Pulmonary artery endothelial cell (primary cell): ENCODE measurements around the gene GPR119. TPM values are rescaled to one million over a fixed set of nuclear protein-coding genes. Genes with fewer than 3 reads are reported as not detected.
"Not testable (repeated sequence)": the region's sequence is repeated elsewhere in the genome, so short reads cannot be mapped to it uniquely, and the experiment has no call there.

Experiments used
- DNase-seq: peaks from one replicate; pipeline ENCODE4 v3.0.0-alpha.2; 2011; ENCODE audit warnings: low read depth, low spot score
- total RNA-seq: library from RNA; depleted of rRNA; stranded (reverse); fragments of >200 nt; gene quantifications from 2 replicates; pipeline ENCODE4 v1.2.3, GENCODE V29; 2014

GPR119 gene
- total RNA-seq = not detected in 2 replicates

DNA sequence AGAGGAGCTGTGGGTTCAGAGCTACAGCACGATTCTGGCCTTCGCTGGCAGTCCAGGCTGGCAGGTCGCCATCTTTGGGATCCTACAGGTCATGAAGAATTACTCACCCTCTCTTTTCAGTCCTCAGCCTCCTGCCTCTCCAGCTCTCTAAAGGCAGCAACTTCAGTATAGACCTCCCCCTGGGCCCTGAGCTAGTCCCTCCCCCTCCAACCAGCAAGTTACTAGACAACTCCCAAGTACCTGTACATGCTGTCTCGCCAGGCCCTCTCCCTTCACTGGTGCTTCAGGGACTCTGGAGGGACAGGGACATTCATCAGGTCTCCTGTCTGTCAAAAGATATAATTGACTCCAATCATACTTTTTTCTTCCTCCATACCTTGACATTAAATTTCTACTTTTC is at the start of gene GPR119:
GPR119 (minus strand) TSS at position 155 of the 400 bp plus-strand sequence. CDS start 227 bp downstream, outside the sequence.
- no peak for DNase-seq

DNA sequence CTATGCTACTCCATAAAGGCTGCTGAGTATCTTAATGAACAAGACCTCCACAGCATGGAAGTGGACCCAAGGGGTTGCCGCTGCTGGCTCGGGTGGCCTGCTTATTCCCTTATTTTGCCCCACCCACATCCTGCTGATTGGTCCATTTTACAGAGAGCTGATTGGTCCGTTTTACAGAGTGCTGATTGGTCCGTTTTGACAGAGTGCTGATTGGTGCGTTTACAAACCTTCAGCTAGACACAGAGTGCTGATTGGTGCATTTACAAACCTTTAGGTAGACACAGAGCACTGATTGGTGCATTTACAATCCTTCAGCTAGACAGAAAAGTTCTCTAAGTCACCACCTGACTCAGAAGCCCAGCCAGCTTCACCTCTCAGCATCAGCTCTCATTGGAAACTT is 43.8 kb upstream of the GPR119 start:
- not testable (repeated sequence) for DNase-seq

DNA sequence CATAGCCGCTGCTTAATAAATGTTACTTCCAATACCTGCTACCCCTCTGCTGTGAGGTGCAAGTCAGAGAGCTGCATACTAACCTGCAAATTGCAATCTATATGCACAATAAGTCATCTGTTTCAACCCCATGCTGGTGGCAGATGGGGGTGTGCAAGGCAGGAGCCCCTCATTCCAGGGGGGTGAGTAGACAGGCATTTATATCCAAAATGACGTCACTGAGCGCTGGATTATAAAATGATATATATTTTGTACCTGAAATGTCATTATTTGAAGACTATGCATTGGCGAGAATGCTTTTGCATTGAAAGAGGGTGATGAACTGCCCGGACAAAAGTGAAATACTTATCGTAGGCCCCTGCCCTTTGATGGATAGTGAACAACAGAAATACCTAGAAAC is 41.1 kb upstream of the GPR119 start:
- DNase-seq = no peak

DNA sequence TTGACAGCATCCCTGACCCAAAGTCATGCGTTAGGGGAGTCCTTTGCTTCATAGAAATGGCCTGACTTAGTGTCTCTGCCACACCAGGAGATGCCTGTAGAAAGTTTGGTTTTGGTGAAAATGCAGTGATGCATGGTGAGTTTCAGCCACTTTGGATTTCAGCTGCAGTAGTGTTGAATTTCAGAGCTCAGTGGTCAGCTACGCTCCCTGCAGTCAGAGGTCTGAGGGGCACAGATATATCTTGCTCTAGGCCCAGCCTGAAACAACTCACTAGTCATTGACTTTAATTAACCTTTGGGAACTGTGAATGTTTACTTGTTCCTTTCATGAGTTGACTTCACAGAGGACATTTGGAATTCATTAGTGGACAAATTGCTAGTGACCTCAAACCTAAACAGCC is 33.8 kb upstream of the GPR119 start:
- DNase-seq = no peak

DNA sequence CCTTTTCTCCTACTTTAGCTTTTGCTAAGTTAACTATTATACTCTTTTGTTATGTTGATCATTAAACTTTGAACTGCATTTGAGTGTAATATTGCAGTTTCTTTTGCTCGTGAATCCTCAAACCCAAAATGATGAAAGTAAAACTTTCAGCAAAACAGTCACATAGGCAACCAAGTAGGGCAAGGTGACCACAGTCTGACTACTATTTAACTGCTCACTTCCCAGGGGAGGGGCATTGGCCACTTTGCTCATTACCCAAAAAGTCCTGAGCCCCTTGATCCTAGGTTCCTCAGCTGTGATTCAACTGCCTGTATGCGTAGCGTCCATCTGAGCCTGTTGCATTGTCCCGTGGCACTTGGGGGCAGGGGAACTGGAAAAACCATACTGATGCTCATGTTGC is 33.3 kb upstream of the GPR119 start:
- no peak for DNase-seq

DNA sequence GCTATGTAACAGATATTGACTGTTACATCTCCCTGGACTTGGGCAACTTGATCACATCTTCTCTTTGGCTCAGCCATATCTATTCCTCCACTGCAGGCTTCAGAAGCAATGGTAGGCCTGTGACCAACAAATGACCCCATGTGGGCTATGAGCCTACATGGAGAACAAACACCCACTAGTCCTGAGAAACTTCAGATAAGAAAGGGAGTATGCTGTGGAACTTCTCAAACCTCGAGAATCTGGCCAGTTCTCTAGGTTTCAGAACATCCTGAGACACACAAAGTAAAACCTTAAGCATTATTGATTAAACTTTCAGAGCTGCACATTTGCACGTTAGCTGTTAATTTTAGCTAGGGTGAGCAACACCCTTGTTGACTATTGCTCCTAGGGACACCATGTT is 32.6 kb upstream of the GPR119 start:
- DNase-seq = no peak

DNA sequence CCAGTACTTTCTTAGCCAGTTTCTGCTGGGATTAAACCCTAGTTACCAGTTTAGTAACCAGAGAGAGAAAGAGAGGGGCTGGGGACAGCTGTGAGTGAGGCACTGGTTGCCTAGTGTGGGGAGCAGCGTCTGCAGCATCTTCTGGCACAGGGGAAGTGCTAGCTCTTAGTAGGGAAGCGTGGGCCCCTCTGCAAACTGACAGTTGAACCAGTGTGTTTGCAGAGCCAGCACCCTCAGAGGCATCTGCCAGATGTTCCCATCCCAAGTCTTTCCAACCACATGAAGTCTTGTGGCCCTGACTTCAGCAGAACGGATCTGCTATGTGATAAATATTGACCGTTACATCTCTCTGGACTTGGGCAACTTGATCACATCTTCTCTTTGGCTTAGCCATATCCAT is 31.3 kb upstream of the GPR119 start:
- no peak for DNase-seq

DNA sequence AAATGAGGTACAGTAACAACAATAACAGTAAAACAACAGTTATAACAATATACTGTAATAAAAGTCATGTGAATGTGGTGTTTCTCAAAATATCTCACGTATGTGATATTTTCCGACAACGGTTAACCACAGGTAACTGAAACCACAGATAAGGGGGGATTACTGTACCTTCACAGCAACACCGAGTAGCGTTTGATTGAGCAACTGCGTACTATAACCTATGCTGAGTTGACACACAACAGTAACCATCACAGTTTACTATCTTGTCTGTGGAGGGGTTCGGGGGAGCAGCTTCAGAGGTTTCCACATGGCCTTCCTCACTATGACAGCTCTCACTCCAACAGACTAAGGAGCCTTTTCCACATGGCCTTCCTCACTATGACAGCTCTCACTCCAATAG is 29.7 kb upstream of the GPR119 start:
- no peak for DNase-seq

DNA sequence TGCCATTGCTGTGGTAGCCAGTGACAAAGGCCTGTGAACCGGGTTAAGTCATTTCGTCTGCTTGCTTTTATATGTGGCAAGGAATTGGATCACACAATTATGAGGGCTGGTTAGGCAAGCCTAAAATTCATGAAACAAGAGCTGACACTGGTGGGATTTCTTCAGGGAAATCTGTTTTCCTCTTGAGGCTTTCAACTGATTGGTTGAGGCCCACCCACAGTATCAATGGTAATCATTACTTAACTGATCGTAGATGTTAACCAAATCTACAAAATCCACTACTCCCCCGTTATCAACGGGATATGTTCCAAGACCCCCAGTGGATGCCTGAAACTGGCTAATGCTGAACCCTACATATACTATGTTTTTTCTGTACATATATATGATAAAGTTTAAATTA is 29.3 kb upstream of the GPR119 start:
- DNase-seq = no peak

DNA sequence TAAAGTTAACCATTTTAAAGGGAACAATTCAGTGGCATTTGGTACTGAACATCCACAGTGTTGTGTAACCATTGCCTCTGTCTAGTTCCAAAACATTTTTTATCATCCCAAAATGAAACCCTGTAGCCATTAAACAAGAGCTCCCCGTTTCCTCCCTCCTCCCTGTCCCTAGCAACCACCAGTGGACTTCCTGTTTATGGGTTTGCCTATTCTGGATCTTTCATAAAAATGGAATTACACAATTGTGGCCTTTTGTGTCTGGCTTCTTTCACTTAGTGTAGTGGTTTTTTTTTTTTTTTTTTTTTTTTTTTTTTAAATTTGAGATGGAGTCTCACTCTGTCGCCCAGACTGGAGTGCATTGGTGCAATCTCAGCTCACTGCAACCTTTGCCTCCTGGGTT is 27.9 kb upstream of the GPR119 start:
- DNase-seq = no peak

DNA sequence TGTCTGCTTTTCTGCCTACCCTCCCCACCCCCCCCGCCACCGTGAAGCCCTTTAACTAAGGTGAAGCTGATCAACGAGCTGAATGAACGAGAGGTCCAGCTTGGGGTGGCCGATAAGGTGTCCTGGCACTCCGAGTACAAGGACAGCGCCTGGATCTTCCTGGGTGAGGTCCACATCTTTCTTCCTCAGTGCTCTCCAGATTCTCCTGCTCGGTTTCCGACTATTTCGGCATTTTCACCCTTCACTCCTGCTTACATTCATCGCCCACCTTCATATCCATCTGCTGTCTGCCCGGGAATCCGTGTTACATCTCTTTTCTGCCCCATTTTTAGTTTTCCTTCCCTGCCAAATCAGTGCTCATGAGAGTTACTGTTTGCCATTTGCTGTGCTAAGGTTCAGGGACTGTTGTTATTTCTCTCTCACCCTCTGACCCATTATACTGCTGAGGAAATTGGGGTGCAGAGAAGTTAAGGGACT is 16.8 kb upstream of the GPR119 start:
- DNase-seq = no peak

DNA sequence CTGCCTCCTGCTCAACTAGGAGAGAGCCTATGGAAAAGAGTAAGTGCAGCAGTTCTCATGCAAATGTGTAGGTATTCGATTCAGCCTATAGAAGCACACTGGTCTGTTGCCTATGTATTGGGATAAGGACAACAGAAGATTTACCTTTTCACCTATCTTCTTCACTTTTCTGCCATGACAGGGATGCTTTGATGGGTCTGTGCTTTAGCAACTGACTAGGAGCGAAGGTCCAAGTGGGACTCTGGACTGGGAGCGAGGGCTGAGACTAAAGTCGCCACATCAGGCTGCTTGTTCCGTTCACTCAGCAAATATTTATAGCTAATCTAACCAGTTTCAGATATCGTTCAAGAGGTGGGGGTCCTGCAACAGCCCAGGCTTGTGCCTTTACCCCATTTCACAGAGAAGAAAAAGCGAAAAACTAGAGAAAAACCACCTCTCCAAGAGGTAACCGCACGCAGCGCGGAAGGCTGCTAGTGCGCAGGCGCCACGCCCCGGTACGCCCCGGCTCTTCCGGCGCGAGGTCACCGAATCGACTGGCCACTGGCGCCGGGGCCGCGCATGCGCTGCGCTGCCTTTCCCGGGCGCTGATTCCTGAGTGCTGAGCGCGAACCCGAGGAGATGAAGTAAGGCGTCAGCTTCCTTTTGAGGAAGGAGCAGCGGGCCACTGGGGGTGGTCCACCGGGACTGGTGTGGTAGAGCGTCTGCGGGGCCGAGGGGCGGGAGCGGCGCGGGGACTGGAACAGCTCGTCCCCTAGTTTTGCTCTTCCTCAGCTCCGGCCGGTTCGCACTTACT is 16.1 kb upstream of the GPR119 start, which contains the start of gene RBMX2:
RBMX2 (plus strand) TSS at position 573 of the 793 bp plus-strand sequence; CDS start at position 619, 46 bp downstream.
- no peak for DNase-seq

DNA sequence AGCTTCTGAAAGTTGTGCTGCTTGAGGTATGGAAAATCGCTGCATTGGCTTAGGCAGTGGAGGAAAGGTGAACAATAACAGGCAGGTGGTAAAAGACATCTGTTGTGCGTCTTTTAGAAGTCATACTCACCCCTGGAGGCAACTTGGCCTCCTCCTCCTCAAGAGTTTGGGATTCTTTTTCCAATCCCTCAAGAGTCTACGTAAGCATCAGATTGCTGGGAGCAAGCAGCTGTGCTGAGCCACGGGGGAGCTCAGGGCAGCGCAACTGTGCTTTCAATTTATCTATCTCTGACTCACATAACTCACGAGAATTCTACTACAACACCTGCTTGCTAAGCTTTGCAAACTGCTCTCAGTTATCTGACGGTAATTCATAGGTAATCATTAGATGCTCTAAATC is 9.9 kb upstream of the GPR119 start:
- DNase-seq = no peak

DNA sequence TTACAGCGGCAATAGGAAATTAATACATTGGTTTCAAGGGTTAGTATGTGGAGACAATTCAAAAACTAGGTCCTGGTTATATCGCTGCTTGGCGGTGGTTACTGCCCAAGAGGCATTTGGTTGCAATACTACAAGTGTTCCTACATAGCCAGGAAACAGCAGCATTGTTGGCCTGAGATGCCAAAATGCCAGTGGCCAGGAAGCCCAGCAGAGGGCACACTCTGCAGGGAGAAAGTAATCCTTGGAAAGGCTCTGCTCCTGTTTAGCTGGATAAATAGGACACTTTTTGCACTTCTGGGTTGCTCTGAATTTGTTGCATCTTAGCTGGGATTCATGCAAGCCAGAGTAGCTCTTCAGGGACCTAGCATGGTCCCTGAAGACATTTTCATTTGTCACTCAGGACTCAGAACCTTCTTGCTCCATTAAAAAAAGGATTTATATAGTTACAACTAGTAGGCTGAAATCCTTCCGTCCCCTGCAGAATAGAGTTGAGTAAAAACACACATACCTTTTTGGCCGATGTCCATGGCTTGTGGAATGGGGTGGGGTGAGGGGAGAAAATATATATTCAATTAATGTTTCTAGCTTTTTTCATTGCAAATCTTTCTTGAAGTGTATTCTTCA is 8.1 kb upstream of the GPR119 start:
- DNase-seq = no peak

DNA sequence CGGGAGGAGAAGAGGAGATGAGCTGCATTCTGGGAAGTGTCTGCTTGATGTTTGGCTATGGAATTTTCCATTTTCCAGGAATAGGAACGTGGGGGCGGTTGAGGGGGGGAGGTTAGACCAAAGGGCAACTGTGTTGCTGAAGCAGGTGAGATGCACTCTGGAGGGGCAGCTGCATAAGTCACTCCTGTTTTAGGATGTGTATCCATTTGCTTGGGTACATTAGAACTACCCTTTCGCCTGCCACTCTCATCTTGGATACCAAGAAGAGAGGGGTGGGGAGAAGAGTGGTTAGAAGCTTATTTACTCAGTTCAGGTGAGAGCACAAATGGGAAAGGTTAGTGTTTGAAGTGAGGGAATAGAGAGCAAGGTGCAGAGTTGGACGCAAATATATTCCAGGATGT is 934 bp upstream of the GPR119 start:
- DNase-seq = no peak

DNA sequence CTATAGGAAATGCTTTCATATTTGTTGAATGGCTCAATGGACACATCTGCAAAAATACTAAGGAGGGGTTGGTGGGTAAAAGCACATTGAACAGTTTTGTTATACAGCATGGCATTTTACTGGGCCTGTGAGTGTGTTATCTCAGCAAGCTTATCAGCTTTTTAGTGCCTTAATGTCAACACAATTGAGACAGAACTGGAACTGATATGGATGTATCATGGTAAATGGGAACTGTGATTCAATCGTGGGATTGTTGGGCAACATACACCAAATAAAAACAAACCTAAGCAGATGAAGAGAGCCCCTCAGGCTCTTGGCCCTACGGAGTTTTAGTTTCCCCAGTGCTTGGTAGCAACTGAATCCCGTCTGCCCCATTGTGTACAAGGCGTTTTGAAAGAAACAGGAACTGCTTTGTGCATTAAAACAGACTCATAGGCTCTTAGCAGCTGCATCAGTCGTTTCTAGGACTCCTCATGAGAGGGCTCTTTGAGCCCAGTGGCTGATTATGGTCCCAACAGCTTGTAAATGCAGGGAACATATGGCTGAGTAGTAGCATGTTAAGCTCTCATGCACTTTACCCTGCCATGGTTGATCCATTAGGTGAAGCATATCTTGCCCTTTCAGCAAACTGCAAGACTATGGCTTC is 7.3 kb downstream of the GPR119 start:
- no peak for DNase-seq

DNA sequence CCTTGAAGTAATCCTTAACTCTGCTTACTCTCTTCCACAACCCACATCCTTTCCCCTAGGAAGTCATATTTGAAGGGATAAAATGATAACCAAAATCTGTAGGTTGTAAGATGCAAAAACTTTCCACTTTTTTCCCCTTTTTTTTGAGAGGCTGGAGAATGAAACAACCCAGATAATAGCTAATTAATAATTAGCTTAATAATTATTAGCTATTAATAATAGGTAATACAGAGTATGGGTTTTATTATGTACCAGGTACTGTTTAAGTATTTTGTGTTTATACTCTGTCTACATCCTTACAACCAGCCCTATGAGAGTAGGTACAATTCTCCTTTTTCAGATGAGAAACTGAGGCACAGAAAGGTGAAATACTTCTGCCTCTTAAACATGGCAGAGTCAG is 9.4 kb downstream of the GPR119 start:
- no peak for DNase-seq

DNA sequence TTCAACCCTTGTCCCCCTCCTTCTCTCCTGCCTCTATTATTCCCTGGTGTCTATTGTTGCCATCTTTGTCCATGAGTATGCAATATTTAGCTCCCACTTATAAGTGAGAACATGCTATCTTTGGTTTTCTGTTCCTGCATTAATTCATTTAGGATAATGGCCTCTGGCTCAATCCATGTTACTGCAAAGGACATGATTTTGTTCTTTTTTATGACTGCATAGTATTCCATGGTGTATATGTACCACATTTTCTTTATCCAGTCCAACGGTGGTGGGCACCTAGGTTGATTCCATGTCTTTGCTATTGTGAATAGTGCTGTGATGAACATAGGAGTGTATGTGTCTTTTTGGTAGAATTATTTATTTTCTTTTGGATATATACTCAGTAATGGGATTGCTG is 33.4 kb downstream of the GPR119 start:
- not testable (repeated sequence) for DNase-seq

DNA sequence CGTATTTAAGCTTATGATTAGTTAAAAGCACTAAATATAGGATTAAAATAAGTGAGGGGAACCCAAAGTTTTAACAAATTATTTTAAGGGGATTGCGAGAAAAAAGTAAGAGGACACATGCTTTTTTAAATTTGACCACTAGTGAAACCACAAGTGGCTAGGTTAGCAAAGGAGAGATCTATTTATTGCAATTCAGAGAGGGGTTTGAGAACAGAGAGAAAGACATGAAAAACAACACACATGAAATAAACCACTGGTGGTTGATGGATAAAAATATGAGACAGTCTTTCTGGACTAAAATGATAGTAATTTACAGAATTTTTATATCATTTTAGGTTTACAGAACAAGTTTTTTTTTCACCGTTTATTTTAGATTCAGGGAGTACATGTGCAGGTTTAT is 33.9 kb downstream of the GPR119 start:
- DNase-seq = no peak

DNA sequence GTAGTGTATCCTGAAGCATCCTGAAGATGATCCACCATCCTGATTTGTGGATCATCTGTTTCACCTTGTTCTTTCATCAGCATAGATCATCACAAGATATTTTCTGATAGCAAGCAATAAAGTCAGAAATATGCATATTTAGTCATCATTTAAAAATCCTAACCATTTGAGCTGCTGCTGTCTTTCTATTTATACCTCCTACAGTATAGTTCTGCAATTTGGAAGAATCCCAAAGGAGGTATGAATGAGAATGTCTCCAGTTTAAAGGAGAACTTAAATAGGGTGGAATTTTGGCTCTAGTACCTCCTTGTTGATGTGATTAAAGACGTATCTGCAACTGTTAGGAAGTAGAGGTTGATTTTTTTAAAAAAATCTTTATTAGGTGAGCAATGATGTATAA is 38.2 kb downstream of the GPR119 start:
- no peak for DNase-seq

DNA sequence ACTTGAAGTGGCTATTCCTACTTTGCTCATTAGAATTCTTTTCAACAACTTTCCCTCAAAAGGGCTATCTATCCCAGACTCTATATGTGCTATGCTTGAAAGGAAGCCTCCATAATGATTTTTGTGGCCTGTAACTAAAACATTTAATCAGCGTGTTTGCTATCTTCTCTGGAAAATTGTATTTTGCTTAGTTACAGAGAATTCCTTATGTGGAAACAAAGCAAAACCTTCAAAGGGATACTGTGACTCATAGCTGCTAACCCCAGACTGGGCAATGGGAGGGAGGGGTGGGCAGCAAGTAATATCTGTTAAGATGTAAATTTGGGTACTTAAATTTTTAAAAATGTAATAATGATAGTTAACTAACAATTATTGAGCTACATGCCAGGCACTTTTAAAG is 42.1 kb downstream of the GPR119 start:
- DNase-seq = no peak

DNA sequence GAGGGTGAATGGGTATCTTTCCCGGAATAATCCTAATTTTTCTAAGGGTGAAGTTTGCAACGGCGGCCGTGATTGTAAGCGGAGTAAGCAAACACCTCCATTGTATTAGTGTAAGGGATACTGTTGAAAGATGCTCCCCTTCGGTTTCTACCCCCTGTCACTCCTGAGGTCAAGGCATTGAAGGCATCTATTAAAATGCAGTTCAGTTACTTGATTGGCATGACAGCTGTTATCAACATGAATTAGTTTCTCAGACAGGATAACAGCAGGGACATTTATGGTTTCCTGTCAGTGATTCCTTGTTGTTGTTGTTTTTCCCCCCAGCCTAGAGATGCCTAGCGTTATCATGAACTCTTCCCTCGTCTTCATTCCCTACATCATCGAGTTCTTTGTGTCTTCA is 45.2 kb downstream of the GPR119 start:
- DNase-seq = no peak
